Esophagus muscularis mucosa (tissue), 4 donors: ENCODE measurements around the gene CSTF1.

Experiments
- EP300 ChIP-seq: sonication (generic); formaldehyde crosslinking; IDR thresholded peaks from one replicate; pipeline ENCODE4 v1.6.1; 2017; ENCODE audit warnings: antibody characterized with exemption
- POLR2A ChIP-seq: fragments of 450-650 bp; IDR thresholded peaks from one replicate; pipeline ENCODE4 v1.6.1; 2017; ENCODE audit warnings: antibody characterized with exemption, moderate library complexity, mild to moderate bottlenecking, low read depth
- POLR2AphosphoS5 ChIP-seq, 2 donors: sonication (generic); formaldehyde crosslinking; IDR thresholded peaks; one replicate each; pipeline ENCODE4 v1.6.1; 2017; ENCODE audit warnings: antibody characterized with exemption in 2 of 2
- TF ChIP-seq, protein P1 (sequence below), 3 experiments: fragments of 200-600 bp in 2 of 3; fragments of 450-650 bp in 1 of 3; sonication (generic) in 2 of 3; IDR thresholded peaks; one replicate each; pipeline ENCODE4 v1.5.1; 2017 to 2019; ENCODE audit warnings: antibody characterized with exemption in 3 of 3, mild to moderate bottlenecking in 2 of 3, moderate library complexity in 1 of 3

GRCh38 chr20:56453352-56453751 is 60.9 kb downstream of the CSTF1 start:
- no peak for TF ChIP-seq POLR2A
- TF ChIP-seq POLR2AphosphoS5 (IDR thresholded peaks at IDR 0.05) = no peak
- TF ChIP-seq, protein P1, sequence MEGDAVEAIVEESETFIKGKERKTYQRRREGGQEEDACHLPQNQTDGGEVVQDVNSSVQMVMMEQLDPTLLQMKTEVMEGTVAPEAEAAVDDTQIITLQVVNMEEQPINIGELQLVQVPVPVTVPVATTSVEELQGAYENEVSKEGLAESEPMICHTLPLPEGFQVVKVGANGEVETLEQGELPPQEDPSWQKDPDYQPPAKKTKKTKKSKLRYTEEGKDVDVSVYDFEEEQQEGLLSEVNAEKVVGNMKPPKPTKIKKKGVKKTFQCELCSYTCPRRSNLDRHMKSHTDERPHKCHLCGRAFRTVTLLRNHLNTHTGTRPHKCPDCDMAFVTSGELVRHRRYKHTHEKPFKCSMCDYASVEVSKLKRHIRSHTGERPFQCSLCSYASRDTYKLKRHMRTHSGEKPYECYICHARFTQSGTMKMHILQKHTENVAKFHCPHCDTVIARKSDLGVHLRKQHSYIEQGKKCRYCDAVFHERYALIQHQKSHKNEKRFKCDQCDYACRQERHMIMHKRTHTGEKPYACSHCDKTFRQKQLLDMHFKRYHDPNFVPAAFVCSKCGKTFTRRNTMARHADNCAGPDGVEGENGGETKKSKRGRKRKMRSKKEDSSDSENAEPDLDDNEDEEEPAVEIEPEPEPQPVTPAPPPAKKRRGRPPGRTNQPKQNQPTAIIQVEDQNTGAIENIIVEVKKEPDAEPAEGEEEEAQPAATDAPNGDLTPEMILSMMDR (IDR thresholded peaks at IDR 0.05) = no peak
- TF ChIP-seq EP300 = no peak
